Tibial artery (tissue), 4 donors: ENCODE data around the gene VPS25.

Experiments
- DNase-seq, 2 donors: peaks; one replicate each; pipeline ENCODE4 v3.0.0-alpha.2; 2019
- H3K27ac ChIP-seq, 2 donors: fragments of 200-600 bp; sonication (generic) in 1 of 2; 1 replicate in 1 of 2; 2 replicates in 1 of 2; pipeline ENCODE4 v1.5.1; 2018 to 2019; ENCODE audit warnings: mild to moderate bottlenecking in 1 of 2
- H3K27me3 ChIP-seq, 2 donors: fragments of 200-600 bp; sonication (generic) in 1 of 2; one replicate each; pipeline versions ENCODE4 v1.5.1 to v1.6.0; 2016 to 2019
- H3K36me3 ChIP-seq, 3 donors: fragments of 200-600 bp; sonication (generic) in 2 of 3; one replicate each; pipeline ENCODE4 v1.5.1; 2016 to 2019; ENCODE audit warnings: mild to moderate bottlenecking in 2 of 3
- H3K4me1 ChIP-seq, 4 donors: fragments of 200-600 bp; sonication (generic) in 2 of 4; 1 replicate in 3 of 4; 2 replicates in 1 of 4; pipeline ENCODE4 v1.5.1; 2016 to 2019
- H3K4me3 ChIP-seq, 2 donors: fragments of 200-600 bp; sonication (generic) in 1 of 2; 1 replicate in 1 of 2; 2 replicates in 1 of 2; pipeline ENCODE4 v1.5.1; 2018 to 2019; ENCODE audit warnings: mild to moderate bottlenecking in 2 of 2
- H3K9me3 ChIP-seq, 3 donors: fragments of 200-600 bp; sonication (generic) in 1 of 3; one replicate each; pipeline ENCODE4 v1.5.1; 2016 to 2019
- CTCF ChIP-seq, 2 experiments: fragments of 200-600 bp in 1 of 2; fragments of 450-650 bp in 1 of 2; IDR thresholded peaks; one replicate each; pipeline ENCODE4 v1.5.1; 2017 to 2019; ENCODE audit warnings: antibody characterized with exemption in 2 of 2, mild to moderate bottlenecking in 1 of 2, moderate library complexity in 1 of 2
- intact Hi-C: fragments of 100-400 bp; cut with DNase I; formaldehyde crosslinking; loops from one replicate; pipeline ENCODE4 v1.15.0; 2023; ENCODE audit warnings: low total_unique reads

Gene VPS25

GRCh38 chr17:42804918-42805367, 31.7 kb downstream of the VPS25 start:
- no peaks in the 10 kb centered on the region for H3K27me3 ChIP-seq
- intact Hi-C loops: no loop called here

GRCh38 chr17:42806249-42806648, 33.0 kb downstream of the VPS25 start:
- H3K9me3 ChIP-seq: no peaks in the 10 kb centered on the region
- peaks cover 7 to 13% (median 8%) of the 10 kb centered on the region in 3 donors for H3K36me3 ChIP-seq
- H3K4me1 ChIP-seq: no peaks in the 10 kb centered on the region
- no peak for TF ChIP-seq CTCF (IDR thresholded peaks at IDR 0.05)
- no peak for DNase-seq
- no peaks in the 10 kb centered on the region for H3K27me3 ChIP-seq
- H3K27ac ChIP-seq: no peak overlapping the region
- intact Hi-C loops: no loop called here
- H3K4me3 ChIP-seq: no peak overlapping the region

More at GRCh38 chr17:42804918-42805367, 31.7 kb downstream of the VPS25 start:
- no peak overlapping the region for H3K4me3 ChIP-seq
- no peaks in the 10 kb centered on the region for H3K4me1 ChIP-seq
- no peak for TF ChIP-seq CTCF (IDR thresholded peaks at IDR 0.05)
- H3K27ac ChIP-seq: no peak overlapping the region
- DNase-seq: no peak
- no peaks in the 10 kb centered on the region for H3K36me3 ChIP-seq
- H3K9me3 ChIP-seq: no peaks in the 10 kb centered on the region

- peak in 1 of 2 donors; percentile 57 for DNase-seq
- H3K36me3 ChIP-seq: peaks cover 29 to 38% (median 32%) of the 10 kb centered on the region in 3 donors
Observed at GRCh38 chr17:42809250-42809649, 36.0 kb downstream of the VPS25 start.

GRCh38 chr17:42814633-42815399, 41.6 kb downstream of the VPS25 start:
- Histone ChIP-seq H3K27ac (no peak overlapping the region), H3K4me1 (no peaks in the 10 kb centered on the region), H3K36me3 (peaks cover 84 to 94% (median 87%) of the 10 kb centered on the region in 3 donors), H3K9me3 (no peaks in the 10 kb centered on the region), H3K4me3 (no peak overlapping the region), H3K27me3 (no peaks in the 10 kb centered on the region)
- intact Hi-C loops: no loop called here
- TF ChIP-seq CTCF (IDR thresholded peaks at IDR 0.05): no peak
- no peak for DNase-seq

More at GRCh38 chr17:42809250-42809649, 36.0 kb downstream of the VPS25 start:
- Histone ChIP-seq H3K4me1 (no peaks in the 10 kb centered on the region), H3K27me3 (no peaks in the 10 kb centered on the region), H3K4me3 (no peak overlapping the region), H3K9me3 (no peaks in the 10 kb centered on the region), H3K27ac (no peak overlapping the region)
- intact Hi-C loops: no loop called here
- TF ChIP-seq CTCF (IDR thresholded peaks at IDR 0.05): no peak

- DNase-seq: no peak
- intact Hi-C loops: no loop called here
- peaks cover 84 to 99% (median 98%) of the 10 kb centered on the region in 3 donors for H3K36me3 ChIP-seq
Observed at GRCh38 chr17:42817866-42818265, 44.6 kb downstream of the VPS25 start.

More at GRCh38 chr17:42817866-42818265, 44.6 kb downstream of the VPS25 start:
- Histone ChIP-seq H3K4me3 (no peak overlapping the region), H3K9me3 (no peaks in the 10 kb centered on the region), H3K27me3 (no peaks in the 10 kb centered on the region), H3K4me1 (peaks cover 0 to 11% (median 4%) of the 10 kb centered on the region in 4 donors), H3K27ac (no peak overlapping the region)
- TF ChIP-seq CTCF (IDR thresholded peaks at IDR 0.05): no peak
